H1 (cell line): ENCODE data around the gene SHC1. TPM values are rescaled to one million over a fixed set of nuclear protein-coding genes. Genes with fewer than 3 reads are reported as not detected.

Source experiments
- RBBP5 ChIP-seq: IDR thresholded peaks from 2 replicates; pipeline ENCODE4 v1.7.1; 2012; ENCODE audit warnings: low read depth, mild to moderate bottlenecking, inconsistent platforms, low read length, moderate library complexity, borderline replicate concordance
- polyA plus RNA-seq, 7 experiments: library from polyadenylated mRNA; depleted of rRNA in 3 of 7; stranded (reverse) in 5 of 7; unstranded in 2 of 7; fragments of >200 nt in 5 of 7; fragments of 200-250 nt in 2 of 7; gene quantifications; 1 replicate in 5 of 7; 2 replicates in 1 of 7; 4 replicates in 1 of 7; pipeline versions ENCODE4 v1.2.1 to v1.2.3, GENCODE V29; 2011 to 2013; ENCODE audit warnings: missing spikeins in 2 of 7, mixed read lengths in 2 of 7
- total RNA-seq: library from RNA; stranded (reverse); fragmentation: NEBNext Ultra II Directional; extraction: Animal tissue kit (Norgen Biotek cat#: 25700); gene quantifications from 2 replicates; pipeline ENCODE4 v1.2.1, GENCODE V29; 2021
- TF ChIP-seq, protein P1 (sequence below): fragments of 300-600 bp; sonication (generic); IDR thresholded peaks from 2 replicates; pipeline ENCODE4 v1.7.1; 2012; ENCODE audit warnings: low read length, moderate library complexity, mild to moderate bottlenecking, inconsistent platforms; ENCODE audit not compliant: insufficient replicate concordance

SHC1 gene
- total and polyA plus RNA-seq, 2 of the 8 experiments (the other 6 are each of a cell fraction or from before 2014, with no cell fraction given), result 177 to 212 TPM

DNA sequence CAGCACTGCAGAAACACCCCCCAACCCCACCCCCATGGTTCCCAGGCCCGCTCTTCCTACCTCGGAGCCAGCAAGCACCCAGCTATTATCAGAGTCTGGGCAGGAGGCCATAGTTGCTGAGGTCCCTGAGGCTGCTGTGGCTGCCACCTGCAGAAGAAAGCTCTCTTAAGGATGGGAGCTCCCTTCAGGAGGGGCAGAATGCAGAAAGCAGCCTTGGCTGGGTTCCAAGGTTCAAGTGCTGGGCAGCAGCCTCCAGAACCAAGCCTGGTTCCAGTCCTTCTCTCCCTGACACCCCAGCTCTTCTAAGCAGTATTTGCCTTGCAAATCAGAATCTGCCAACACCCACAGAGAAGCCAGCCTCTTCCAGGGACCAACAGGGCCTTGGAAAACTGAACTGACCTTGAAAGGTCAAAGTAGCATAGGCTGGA lies 16.9 kb downstream of the SHC1 start (continued):
- TF ChIP-seq, protein P1, sequence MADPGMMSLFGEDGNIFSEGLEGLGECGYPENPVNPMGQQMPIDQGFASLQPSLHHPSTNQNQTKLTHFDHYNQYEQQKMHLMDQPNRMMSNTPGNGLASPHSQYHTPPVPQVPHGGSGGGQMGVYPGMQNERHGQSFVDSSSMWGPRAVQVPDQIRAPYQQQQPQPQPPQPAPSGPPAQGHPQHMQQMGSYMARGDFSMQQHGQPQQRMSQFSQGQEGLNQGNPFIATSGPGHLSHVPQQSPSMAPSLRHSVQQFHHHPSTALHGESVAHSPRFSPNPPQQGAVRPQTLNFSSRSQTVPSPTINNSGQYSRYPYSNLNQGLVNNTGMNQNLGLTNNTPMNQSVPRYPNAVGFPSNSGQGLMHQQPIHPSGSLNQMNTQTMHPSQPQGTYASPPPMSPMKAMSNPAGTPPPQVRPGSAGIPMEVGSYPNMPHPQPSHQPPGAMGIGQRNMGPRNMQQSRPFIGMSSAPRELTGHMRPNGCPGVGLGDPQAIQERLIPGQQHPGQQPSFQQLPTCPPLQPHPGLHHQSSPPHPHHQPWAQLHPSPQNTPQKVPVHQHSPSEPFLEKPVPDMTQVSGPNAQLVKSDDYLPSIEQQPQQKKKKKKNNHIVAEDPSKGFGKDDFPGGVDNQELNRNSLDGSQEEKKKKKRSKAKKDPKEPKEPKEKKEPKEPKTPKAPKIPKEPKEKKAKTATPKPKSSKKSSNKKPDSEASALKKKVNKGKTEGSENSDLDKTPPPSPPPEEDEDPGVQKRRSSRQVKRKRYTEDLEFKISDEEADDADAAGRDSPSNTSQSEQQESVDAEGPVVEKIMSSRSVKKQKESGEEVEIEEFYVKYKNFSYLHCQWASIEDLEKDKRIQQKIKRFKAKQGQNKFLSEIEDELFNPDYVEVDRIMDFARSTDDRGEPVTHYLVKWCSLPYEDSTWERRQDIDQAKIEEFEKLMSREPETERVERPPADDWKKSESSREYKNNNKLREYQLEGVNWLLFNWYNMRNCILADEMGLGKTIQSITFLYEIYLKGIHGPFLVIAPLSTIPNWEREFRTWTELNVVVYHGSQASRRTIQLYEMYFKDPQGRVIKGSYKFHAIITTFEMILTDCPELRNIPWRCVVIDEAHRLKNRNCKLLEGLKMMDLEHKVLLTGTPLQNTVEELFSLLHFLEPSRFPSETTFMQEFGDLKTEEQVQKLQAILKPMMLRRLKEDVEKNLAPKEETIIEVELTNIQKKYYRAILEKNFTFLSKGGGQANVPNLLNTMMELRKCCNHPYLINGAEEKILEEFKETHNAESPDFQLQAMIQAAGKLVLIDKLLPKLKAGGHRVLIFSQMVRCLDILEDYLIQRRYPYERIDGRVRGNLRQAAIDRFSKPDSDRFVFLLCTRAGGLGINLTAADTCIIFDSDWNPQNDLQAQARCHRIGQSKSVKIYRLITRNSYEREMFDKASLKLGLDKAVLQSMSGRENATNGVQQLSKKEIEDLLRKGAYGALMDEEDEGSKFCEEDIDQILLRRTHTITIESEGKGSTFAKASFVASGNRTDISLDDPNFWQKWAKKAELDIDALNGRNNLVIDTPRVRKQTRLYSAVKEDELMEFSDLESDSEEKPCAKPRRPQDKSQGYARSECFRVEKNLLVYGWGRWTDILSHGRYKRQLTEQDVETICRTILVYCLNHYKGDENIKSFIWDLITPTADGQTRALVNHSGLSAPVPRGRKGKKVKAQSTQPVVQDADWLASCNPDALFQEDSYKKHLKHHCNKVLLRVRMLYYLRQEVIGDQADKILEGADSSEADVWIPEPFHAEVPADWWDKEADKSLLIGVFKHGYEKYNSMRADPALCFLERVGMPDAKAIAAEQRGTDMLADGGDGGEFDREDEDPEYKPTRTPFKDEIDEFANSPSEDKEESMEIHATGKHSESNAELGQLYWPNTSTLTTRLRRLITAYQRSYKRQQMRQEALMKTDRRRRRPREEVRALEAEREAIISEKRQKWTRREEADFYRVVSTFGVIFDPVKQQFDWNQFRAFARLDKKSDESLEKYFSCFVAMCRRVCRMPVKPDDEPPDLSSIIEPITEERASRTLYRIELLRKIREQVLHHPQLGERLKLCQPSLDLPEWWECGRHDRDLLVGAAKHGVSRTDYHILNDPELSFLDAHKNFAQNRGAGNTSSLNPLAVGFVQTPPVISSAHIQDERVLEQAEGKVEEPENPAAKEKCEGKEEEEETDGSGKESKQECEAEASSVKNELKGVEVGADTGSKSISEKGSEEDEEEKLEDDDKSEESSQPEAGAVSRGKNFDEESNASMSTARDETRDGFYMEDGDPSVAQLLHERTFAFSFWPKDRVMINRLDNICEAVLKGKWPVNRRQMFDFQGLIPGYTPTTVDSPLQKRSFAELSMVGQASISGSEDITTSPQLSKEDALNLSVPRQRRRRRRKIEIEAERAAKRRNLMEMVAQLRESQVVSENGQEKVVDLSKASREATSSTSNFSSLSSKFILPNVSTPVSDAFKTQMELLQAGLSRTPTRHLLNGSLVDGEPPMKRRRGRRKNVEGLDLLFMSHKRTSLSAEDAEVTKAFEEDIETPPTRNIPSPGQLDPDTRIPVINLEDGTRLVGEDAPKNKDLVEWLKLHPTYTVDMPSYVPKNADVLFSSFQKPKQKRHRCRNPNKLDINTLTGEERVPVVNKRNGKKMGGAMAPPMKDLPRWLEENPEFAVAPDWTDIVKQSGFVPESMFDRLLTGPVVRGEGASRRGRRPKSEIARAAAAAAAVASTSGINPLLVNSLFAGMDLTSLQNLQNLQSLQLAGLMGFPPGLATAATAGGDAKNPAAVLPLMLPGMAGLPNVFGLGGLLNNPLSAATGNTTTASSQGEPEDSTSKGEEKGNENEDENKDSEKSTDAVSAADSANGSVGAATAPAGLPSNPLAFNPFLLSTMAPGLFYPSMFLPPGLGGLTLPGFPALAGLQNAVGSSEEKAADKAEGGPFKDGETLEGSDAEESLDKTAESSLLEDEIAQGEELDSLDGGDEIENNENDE, result no peak
- no peak for TF ChIP-seq RBBP5
- TF ChIP-seq, all 59 proteins: peak for 0
